ENCODE measurements around the gene PKHD1. TPM values are rescaled to one million over a fixed set of nuclear protein-coding genes. Genes with fewer than 3 reads are reported as not detected.
A peak's percentile ranks its signal among the peaks of the same experiment; 100 is the strongest.
"Not testable (repeated sequence)": the region's sequence is repeated elsewhere in the genome, so short reads cannot be mapped to it uniquely, and the experiment has no call there.

Gene PKHD1
- total RNA-seq, 1 donor from 2014 or later, result under 0.01 TPM

GRCh38 chr6:51983564-51983963 is 103.8 kb downstream of the PKHD1 start:
- no peak for DNase-seq

GRCh38 chr6:51982695-51983094 is 104.7 kb downstream of the PKHD1 start:
- not testable (repeated sequence) for DNase-seq

GRCh38 chr6:51976374-51976773 is 111.0 kb downstream of the PKHD1 start:
- no peak for DNase-seq

- DNase-seq, result no peak
Measured at GRCh38 chr6:51972659-51973058, 114.8 kb downstream of the PKHD1 start.

GRCh38 chr6:51968265-51968664 is 119.1 kb downstream of the PKHD1 start:
- DNase-seq, result no peak

- no peak for DNase-seq
Measured at GRCh38 chr6:51965222-51965801, 122.1 kb downstream of the PKHD1 start.

GRCh38 chr6:51963980-51964379 is 123.4 kb downstream of the PKHD1 start:
- no peak for DNase-seq

- no peak for DNase-seq
Measured at GRCh38 chr6:51962354-51962753, 125.1 kb downstream of the PKHD1 start.

- no peak for DNase-seq
Measured at GRCh38 chr6:51960419-51960818, 127.0 kb downstream of the PKHD1 start.

GRCh38 chr6:51959744-51960383 is 127.5 kb downstream of the PKHD1 start:
- peak; percentile 12 for DNase-seq

GRCh38 chr6:51954681-51955080 is 132.7 kb downstream of the PKHD1 start:
- no peak for DNase-seq

GRCh38 chr6:51953246-51953645 is 134.2 kb downstream of the PKHD1 start:
- no peak for DNase-seq

- no peak for DNase-seq
Measured at GRCh38 chr6:51951924-51952323, 135.5 kb downstream of the PKHD1 start.

- no peak for DNase-seq
Measured at GRCh38 chr6:51949526-51949925, 137.9 kb downstream of the PKHD1 start.

- not testable (repeated sequence) for DNase-seq
Measured at GRCh38 chr6:51939695-51940094, 147.7 kb downstream of the PKHD1 start.

GRCh38 chr6:51936531-51937290 is 150.7 kb downstream of the PKHD1 start:
- DNase-seq, result no peak

GRCh38 chr6:51934098-51934497 is 153.3 kb downstream of the PKHD1 start:
- no peak for DNase-seq

- no peak for DNase-seq
Measured at GRCh38 chr6:51932956-51933355, 154.5 kb downstream of the PKHD1 start.

- no peak for DNase-seq
Measured at GRCh38 chr6:51930602-51931001, 156.8 kb downstream of the PKHD1 start.

GRCh38 chr6:51929934-51930574 is 157.4 kb downstream of the PKHD1 start:
- no peak for DNase-seq

- DNase-seq, result no peak
Measured at GRCh38 chr6:51928320-51928719, 159.1 kb downstream of the PKHD1 start.

GRCh38 chr6:51927450-51927849 is 160.0 kb downstream of the PKHD1 start:
- no peak for DNase-seq

GRCh38 chr6:51926125-51926524 is 161.3 kb downstream of the PKHD1 start:
- no peak for DNase-seq
